Middle frontal gyrus (tissue), 1 donor: ENCODE results near the gene U2AF1L4.
"Not testable (repeated sequence)": the region's sequence is repeated elsewhere in the genome, so short reads cannot be mapped to it uniquely, and the experiment has no call there.

ENCODE experiments used
- DNase-seq: peaks from one replicate; pipeline ENCODE4 v3.0.0-alpha.2; 2015; ENCODE audit warnings: low spot score; ENCODE audit errors: extremely low spot score

Gene U2AF1L4

DNA sequence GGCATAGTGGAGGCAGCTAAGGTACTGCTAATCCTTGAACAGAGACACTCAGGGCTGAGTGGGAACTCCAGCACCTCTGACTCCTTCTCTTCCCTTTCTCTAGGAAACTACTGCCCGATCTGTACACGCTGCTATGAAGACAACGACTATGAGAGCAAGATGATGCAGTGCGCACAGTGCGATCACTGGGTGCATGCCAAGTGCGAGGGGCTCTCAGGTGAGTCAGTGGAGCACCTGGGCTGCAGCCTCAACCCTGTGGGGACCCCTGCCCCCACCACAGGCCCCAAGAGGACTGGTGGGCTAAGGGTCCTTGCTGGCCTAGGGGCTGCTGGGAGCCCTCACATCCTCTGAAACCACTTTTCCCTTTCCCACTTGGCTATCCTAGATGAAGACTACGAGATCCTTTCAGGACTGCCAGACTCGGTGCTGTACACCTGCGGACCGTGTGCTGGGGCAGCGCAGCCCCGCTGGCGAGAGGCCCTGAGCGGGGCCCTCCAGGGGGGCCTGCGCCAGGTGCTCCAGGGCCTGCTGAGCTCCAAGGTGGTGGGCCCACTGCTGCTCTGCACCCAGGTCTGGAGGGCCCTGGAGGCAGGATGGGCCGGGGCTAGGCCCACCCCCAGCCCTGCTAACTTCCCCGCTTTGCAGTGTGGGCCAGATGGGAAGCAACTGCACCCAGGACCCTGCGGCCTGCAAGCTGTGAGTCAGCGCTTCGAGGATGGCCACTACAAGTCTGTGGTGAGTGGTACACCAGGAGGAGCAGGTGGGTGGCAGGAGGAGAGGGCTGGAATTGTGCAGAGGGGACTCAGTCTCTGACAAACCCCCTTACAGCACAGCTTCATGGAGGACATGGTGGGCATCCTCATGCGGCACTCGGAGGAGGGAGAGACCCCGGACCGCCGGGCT is 17.9 kb downstream of the U2AF1L4 start:
- DNase-seq, result no peak

DNA sequence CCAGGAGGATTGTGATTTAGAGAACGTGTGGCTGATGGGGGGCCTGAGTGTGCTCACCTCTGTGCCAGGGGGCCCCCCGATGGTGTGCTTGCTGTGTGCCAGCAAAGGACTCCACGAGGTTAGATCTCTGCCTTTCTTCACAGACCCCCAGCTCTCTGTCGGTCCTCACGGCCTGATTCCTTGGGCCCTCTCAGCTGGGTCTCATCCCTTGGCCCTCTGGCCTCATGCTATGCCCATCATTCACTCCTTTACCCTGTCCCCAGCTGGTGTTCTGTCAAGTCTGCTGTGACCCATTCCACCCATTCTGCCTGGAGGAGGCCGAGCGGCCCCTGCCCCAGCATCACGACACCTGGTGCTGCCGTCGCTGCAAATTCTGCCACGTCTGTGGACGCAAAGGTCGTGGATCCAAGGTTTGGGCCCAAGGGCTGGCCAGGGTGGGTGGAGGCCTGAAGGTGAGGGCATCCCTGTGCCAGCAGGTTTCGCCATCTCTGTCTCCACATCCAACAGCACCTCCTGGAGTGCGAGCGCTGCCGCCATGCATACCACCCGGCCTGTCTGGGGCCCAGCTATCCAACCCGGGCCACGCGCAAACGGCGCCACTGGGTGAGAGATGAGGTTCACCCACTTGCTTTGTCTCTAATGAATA is 19.9 kb downstream of the U2AF1L4 start:
- DNase-seq, result no peak

DNA sequence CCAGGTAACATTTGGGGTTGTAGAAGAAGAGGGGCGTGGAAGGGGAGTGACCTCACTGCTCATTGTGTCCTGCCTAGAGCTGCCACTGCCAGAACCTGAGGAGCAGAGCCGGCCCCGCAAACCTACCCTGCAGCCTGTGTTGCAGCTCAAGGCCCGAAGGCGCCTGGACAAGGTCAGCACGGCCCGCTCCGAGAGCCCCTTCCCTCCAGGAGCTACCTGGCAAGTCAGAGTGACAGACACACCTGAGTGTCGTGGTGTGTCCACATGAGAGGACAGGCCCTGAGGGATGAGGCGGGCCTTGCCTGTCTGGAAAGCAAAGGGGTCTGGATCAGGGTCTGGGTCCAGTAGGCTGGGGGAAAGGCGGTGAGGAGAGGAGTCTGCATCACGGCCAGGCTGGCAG is 20.7 kb downstream of the U2AF1L4 start:
- DNase-seq, result no peak

DNA sequence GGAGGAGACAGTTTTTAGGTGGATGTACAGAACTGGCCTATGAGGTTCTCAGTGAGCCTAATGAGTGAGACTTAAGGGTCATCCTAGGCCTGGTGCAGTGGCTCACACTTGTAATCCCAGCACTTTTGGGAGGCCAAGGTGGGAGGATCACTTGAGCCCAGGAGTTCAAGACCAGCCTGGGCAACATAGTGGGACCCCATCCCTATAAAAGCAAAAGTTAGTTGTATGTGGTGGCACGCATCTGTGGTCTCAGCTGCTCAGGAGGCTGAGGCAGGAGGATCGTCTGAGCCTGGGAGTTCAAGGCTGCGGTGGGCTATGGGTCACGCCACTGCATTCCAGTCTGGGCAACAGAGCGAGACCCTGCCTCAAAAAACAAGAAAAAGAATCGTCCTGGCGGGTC is 21.1 kb downstream of the U2AF1L4 start:
- DNase-seq, result not testable (repeated sequence)

DNA sequence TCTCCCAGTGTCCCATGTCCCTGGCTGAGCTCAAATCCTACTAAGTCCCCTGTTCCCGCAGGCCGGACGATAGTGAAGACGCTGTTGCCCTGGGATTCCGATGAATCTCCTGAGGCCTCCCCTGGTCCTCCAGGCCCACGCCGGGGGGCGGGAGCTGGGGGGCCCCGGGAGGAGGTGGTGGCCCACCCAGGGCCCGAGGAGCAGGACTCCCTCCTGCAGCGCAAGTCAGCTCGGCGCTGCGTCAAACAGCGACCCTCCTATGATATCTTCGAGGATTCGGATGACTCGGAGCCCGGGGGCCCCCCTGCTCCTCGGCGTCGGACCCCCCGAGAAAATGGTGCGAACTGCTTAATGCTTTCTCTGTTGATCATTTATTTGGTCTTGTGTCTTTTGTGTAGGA is 21.5 kb downstream of the U2AF1L4 start:
- no peak for DNase-seq

DNA sequence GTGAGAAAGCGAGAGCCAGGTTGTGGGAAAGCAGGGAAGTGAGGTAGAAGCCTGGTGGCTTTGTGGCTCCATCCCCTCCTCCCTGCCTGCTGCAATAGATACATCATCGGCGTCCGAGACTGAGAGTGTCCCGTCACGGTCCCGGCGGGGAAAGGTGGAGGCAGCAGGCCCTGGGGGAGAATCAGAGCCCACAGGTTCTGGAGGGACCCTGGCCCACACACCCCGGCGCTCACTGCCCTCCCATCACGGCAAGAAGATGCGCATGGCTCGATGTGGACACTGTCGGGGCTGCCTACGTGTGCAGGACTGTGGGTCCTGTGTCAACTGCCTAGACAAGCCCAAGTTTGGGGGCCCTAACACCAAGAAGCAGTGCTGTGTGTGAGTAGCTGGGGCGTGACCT is 22.3 kb downstream of the U2AF1L4 start:
- DNase-seq, result no peak

DNA sequence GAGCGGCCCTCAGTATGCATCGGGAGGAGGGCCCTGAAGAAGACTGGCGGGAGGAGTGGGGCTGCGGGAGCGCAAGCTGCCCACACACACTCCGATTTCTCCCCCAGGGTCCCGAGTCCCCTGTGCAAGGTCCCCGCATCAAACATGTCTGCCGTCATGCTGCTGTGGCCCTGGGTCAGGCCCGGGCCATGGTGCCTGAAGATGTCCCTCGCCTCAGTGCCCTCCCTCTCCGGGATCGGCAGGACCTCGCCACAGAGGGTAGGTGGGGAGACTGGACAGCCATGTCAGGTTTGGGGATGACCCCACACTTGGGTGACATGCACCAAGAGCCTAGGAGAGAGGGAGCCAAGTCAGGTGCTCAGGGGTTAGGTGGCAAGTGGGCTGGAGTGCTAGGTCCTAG is 22.8 kb downstream of the U2AF1L4 start:
- DNase-seq, result no peak

DNA sequence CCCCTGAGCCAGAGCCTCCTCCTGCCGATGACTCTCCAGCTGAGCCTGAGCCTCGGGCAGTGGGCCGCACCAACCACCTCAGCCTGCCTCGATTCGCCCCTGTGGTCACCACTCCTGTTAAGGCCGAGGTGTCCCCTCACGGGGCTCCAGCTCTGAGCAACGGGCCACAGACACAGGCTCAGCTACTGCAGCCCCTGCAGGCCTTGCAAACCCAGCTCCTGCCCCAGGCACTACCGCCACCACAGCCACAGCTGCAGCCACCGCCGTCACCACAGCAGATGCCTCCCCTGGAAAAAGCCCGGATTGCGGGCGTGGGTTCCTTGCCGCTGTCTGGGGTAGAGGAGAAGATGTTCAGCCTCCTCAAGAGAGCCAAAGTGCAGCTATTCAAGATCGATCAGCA is 23.8 kb downstream of the U2AF1L4 start:
- DNase-seq, result no peak

DNA sequence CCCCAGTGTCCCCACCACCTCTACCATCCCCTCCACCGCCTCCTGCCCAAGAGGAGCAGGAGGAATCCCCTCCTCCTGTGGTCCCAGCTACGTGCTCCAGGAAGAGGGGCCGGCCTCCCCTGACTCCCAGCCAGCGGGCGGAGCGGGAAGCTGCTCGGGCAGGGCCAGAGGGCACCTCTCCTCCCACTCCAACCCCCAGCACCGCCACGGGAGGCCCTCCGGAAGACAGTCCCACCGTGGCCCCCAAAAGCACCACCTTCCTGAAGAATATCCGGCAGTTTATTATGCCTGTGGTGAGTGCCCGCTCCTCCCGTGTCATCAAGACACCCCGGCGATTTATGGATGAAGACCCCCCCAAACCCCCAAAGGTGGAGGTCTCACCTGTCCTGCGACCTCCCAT is 24.6 kb downstream of the U2AF1L4 start:
- no peak for DNase-seq

DNA sequence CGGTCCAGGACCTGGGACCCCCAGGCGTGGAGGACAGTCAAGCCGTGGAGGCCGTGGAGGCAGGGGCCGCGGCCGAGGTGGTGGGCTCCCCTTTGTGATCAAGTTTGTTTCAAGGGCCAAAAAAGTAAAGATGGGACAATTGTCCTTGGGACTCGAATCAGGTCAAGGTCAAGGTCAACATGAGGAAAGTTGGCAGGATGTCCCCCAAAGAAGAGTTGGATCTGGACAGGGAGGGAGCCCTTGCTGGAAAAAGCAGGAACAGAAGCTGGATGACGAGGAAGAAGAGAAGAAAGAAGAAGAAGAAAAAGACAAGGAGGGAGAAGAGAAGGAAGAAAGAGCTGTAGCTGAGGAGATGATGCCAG is 25.1 kb downstream of the U2AF1L4 start:
- no peak for DNase-seq

DNA sequence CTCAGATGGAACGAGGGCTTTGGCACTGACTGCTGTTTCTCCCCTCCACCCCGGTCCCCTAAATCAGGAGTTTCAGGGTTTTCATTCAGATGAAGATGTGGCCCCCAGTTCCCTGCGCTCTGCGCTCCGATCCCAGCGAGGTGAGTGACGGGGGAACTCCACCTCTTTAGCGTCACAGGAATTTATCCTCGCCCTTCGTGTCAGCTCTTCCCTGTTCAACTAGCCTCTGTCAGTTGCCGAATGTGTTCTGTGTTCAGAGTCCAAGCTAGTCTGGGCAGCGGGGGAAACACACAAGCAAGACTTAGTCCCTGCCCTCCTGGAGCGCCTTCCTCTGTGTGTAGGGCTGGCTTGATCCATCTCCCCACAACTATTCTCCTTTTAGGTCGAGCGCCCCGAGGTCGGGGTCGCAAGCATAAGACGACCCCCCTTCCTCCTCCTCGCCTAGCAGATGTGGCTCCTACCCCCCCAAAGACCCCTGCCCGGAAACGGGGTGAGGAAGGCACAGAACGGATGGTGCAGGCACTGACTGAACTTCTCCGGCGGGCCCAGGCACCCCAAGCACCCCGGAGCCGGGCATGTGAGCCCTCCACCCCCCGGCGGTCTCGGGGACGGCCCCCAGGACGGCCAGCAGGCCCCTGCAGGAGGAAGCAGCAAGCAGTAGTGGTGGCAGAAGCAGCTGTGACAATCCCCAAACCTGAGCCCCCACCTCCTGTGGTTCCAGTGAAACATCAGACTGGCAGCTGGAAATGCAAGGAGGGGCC is 25.6 kb downstream of the U2AF1L4 start:
- DNase-seq, result no peak

DNA sequence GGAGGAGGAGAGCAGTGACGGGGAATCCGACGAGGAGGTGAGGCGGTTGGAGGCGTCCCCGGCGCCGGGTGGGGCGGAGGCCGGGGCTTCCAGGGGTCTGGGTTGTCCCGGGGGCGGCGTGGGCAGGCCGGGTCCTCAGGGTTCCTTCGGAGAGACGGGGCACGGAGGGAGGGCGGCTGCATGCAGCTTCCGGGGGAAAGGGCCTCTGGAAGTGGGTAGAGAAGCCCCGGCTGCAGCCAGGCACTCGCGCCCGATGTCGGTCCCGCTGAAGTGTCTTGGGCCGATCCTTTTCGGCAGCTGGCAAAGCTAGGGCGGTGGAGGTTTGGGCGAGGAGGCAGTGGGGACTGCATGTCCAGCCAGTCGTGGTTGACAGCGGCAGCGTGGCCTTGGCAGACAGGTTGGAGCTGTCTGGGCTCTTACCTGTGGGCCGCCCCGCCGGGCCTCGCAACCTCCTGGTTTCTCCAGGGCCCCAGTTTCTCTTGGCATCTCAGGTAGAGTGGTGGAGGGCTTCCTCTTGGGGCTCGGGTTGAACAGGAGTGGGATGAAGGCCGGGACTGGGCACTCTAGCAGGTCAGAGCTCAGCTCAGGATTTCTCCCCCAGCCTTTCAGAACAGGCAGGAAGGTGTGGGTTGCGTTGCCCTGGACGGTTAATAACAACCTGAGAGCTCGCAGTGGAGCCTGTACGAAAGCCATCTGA is 26.7 kb downstream of the U2AF1L4 start:
- DNase-seq, result no peak

DNA sequence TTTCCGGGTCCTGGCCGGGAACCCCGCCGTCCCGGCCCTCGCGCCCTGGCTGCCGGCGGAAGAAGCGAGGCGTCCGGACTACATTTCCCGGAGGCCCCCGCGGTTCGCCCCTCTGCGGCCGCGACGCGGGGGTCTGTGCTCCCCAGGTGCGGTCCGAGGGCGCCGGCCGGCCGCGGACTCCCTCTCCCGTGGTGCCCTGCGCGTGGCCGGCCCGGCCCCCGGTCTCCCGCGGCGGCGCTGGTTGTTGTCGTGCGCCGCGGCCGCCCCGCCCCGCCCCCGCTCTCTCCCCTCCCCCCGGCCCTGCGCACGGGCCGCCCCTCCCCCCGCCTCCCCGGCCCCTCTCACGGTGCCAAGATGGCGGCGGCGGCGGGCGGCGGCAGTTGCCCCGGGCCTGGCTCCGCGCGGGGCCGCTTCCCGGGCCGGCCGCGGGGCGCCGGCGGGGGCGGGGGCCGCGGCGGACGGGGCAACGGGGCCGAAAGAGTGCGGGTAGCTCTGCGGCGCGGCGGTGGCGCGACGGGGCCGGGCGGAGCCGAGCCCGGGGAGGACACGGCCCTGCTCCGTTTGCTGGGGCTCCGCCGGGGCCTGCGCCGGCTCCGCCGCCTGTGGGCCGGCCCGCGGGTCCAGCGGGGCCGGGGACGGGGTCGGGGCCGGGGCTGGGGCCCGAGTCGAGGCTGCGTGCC is 27.4 kb downstream of the U2AF1L4 start, which contains the start of gene KMT2B:
KMT2B (plus strand) TSS at position 339 of the 680 bp plus-strand sequence; CDS start at position 355, 16 bp downstream.
- no peak for DNase-seq

DNA sequence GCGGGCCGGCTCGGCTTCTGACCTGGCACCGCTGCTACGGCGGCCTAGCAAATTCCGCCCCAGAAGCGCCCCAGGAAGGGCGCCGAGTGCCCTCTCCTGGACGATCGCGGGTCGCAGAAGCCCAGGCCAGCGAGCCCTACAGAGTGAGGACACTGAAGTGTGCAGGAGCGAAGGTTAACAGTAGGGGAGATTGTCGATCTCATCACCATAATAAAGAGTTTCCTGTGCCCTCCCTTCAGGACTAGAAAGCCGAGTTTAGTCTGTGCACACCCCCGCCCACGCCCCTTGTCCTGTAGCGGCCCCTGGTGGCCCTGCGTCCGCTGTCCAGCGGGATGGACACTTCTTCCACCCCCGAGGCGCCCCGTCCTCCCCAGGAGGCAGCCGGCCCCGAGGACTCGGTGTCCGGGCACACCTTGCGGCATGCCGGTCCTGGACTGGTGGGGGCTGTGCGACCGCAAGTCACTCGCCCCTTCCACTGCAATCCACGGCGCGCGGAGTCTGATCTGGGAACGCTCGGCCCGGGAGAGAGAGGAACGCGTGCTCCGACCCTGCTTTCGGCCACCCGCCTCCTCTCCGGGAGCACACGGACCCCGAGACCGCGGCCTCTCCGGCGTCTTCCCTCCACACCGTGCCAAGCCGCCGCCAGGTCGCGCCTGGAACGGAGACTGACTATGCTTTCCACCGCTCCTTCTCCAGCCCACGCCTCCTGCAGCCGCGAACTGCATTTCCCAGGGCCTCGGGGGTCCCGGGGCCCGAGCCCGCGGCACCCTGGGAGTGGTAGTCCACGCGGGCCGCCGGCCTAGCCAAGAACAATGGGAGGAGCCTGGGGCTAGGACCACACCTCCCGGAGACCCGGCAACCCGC is 28.2 kb downstream of the U2AF1L4 start:
- peak; percentile 92 for DNase-seq

DNA sequence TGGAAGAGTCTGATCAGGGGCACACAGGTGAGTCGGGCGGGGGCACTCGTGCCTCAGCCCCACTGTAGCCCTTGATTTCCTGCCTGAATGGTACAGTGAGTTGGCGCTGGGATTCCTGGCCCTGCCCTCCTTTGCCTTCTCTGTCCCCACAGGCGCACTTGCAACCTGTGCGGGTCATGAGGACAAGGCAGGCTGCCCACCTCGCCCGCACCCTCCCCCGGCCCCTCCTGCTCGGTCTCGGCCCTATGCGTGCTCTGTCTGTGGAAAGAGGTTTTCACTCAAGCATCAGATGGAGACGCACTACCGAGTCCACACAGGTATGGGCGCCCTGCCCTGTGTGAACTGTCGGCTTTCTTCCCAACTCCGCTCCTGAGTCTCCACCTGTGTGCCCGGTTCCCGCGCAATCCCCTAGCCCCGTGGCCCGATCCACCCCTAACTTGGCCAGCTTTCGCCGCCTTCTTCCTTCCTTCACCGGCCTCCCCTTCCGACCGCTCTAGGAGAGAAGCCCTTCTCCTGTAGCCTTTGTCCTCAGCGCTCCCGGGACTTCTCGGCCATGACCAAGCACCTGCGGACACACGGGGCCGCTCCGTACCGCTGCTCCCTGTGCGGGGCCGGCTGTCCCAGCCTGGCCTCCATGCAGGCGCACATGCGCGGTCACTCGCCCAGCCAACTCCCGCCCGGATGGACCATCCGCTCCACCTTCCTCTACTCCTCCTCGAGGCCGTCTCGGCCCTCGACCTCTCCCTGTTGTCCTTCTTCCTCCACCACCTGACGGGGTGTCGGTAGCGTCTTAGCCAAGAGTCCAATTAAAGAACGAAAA is 29.0 kb downstream of the U2AF1L4 start:
- no peak for DNase-seq

DNA sequence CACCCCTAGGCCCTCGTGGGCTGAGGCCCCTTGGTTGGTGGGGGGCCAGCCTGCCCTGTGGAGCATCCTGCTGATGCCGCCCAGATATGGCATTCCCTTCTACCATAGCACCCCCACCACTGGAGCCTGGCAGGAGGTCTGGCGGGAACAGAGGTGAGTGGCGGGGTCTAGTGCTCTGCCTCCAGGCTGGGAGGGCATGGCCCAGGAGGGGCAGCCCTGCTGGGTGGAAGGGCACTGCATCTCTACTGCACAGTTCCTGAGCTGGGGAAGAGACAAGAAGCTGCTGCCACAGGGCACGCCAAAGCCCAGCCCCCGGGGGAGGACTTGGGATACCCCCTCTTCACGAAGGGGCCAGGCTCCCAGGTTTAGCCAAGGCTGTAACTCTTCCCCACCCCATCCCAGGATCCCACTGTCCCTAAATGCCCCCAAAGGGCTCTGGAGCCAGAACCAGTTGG is 29.8 kb downstream of the U2AF1L4 start:
- no peak for DNase-seq

DNA sequence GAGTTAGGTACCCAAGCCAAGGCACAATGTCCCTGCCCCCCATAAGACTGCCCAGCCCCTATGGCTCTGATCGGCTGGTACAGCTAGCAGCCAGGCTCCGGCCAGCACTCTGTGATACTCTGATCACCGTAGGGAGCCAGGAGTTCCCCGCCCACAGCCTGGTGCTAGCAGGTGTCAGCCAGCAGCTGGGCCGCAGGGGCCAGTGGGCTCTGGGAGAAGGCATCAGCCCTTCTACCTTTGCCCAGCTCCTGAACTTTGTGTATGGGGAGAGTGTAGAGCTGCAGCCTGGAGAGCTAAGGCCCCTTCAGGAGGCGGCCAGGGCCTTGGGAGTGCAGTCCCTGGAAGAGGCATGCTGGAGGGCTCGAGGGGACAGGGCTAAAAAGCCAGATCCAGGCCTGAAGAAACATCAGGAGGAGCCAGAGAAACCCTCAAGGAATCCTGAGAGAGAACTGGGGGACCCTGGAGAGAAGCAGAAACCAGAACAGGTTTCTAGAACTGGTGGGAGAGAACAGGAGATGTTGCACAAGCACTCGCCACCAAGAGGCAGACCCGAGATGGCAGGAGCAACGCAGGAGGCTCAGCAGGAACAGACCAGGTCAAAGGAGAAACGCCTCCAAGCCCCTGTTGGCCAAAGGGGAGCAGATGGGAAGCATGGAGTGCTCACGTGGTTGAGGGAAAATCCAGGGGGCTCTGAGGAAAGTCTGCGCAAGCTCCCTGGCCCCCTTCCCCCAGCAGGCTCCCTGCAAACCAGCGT is 30.4 kb downstream of the U2AF1L4 start:
- DNase-seq, result no peak

DNA sequence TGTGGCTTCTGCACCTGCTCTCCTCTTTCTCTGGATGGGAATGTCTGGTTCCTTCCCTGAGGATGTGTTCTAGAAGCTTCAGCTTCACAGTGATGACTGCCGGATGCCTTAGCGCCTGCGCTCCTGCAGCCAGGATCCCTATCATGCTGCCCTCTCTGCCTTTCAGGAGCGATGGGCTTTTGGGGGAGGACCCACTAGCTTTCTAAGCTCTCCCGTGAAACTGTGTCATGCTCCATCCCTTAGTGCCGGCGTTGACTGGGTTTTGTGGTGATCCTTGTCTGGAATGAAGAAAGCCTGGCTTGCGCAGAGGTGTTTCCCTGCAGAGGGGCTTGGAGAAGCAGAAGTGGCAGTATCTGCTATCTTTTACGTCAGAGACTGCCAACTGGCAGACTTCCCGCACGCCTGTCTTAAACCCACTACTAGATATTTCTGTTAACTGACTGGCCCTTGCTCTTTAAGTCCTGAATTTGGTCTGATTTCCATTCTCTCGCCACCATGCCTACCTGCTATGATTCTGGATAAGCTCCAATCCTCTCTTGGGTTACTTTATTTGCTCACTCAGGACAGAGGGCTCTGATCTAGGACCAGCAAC is 31.2 kb downstream of the U2AF1L4 start:
- no peak for DNase-seq
